Motor neuron (in vitro differentiated cells): ENCODE data around the gene CIDEB. TPM values are rescaled to one million over a fixed set of nuclear protein-coding genes. Genes with fewer than 3 reads are reported as not detected.
A peak's percentile ranks its signal among the peaks of the same experiment; 100 is the strongest.

Source experiments
- ATAC-seq, 8 experiments: fragments of 200-7000 bp; cut with Tn5 transposase; replicated peaks in 6 of 8; 2 replicates each; pipeline ENCODE4 v1.8.0; 2021; ENCODE audit warnings: mild to moderate bottlenecking in 8 of 8, moderate library complexity in 8 of 8
- H3K27ac ChIP-seq, 2 donors: fragments of 250-450 bp; sonication (Bioruptor Pico); 2 replicates each; pipeline ENCODE4 v1.9.0; 2021; ENCODE audit warnings: antibody characterized with exemption in 2 of 2, mild to moderate bottlenecking in 2 of 2, moderate library complexity in 1 of 2
- H3K4me1 ChIP-seq, 2 donors: fragments of 250-450 bp; sonication (Bioruptor Pico); replicated peaks in 1 of 2; 2 replicates each; pipeline ENCODE4 v1.6.1; 2021; ENCODE audit warnings: antibody characterized with exemption in 2 of 2, mild to moderate bottlenecking in 2 of 2, moderate library complexity in 1 of 2
- H3K4me3 ChIP-seq, 5 donors: fragments of 250-450 bp; sonication (Bioruptor Pico); 2 replicates each; pipeline ENCODE4 v1.9.0; 2021; ENCODE audit warnings: antibody characterized with exemption in 5 of 5, mild to moderate bottlenecking in 5 of 5, moderate library complexity in 4 of 5
- WGBS, 10 experiments: fragments of 450-650 bp; shearing (Covaris generic); methylation state at CpG; one replicate each; pipeline ENCODE4 v1.0.0; 2022; 5-methylcytosine and 5-hydroxymethylcytosine counted together
- in situ Hi-C, 9 experiments: fragments of 400-800 bp; cut with MboI; loops; one replicate each; pipeline ENCODE4 v1.15.0; 2021; ENCODE audit warnings: low sequenced_read_pairs in 9 of 9, low pct_unique_long_range_greater_than_20kb in 2 of 9; ENCODE audit not compliant: unreplicated experiment in 9 of 9
- total RNA-seq, 8 experiments: library from RNA; unstranded; fragments of 300-600 nt; gene quantifications; 2 replicates each; pipeline versions ENCODE4 v1.2.3 to v1.2.4, GENCODE V29; 2022

CIDEB gene
- total RNA-seq, 8 experiments from 2014 or later, result 0.32 to 1.6 (median 0.40) TPM; not detected in 5

DNA sequence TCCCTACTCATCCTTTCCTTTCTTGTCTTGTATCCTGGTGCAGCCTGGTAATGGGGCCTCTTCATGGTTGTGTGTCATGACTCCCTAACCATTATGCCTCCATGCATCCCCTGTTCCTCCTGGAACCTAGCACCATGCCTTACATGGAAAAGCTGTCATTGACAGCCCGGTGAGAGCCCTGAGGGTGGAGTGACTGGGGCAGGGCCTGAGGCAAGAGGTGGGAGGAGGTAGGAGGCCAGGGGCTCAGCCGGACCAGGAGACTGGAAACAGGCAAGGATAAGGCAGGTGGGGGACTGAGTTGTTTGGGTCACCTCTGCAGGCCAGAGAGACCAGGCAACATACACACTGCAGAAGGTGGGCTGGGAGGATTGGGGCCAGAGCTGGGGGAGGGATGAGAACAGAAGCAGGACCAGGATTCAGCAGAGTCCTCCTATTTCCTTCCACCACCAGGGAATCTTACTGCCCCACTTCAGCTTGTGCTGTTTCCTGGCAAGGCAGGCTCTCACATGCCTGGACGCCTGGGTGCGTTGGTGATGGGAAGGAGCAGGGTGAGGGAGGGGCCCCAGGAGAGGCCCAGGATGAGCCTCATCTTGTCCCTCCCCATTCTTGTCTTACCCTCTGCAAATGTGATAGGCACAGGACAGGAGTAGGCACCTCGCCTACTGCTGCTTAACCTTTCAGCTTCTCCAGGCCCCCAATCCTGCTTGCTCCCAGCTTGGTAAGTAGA lies 1.9 kb upstream of the CIDEB start, which contains the start of gene LTB4R2:
TSS of gene LTB4R2 (plus strand) at position 603 of the 727 bp plus-strand sequence. CDS start 525 bp downstream, outside the sequence.
- H3K4me3 ChIP-seq, result no peak within 1 kb of the TSS
- in situ Hi-C loops, result no loop called here
- ATAC-seq, result peak in 1 of 8 experiments; percentile 6
- H3K4me1 ChIP-seq, result peaks cover 0 to 3% of the 10 kb centered on the region in 2 donors
- WGBS, 10 experiments, result 40 to 100% (median 90%) methylated on average over 1 to 3 of the region's 5 CpGs; no CpG with 5 or more reads in 4 of the 10 experiments
- no peak within 1 kb of the TSS for H3K27ac ChIP-seq

GRCh38 chr14:24308342-24309124 lies 756 bp upstream of the CIDEB start:
- H3K4me1 ChIP-seq, result peaks cover 0 to 3% of the 10 kb centered on the region in 2 donors
- H3K27ac ChIP-seq, result no peak overlapping the region
- peak in 2 of 8 experiments; percentile 3 to 31 for ATAC-seq
- in situ Hi-C loops, result no loop called here
- no peak overlapping the region for H3K4me3 ChIP-seq
- 35 to 100% (median 87%) methylated on average over 1 to 5 of the region's 7 CpGs; no CpG with 5 or more reads in 2 of the 10 experiments for WGBS, 10 experiments

- WGBS, 10 experiments, result 0 to 100% (median 90%) methylated on average over 1 to 10 of the region's 11 CpGs; no CpG with 5 or more reads in 1 of the 10 experiments
- H3K4me1 ChIP-seq, result peaks cover 0 to 3% of the 10 kb centered on the region in 2 donors
- no peak overlapping the region for H3K27ac ChIP-seq
- no peak for ATAC-seq
- H3K4me3 ChIP-seq, result no peak overlapping the region
- in situ Hi-C loops, result no loop called here
Observed at GRCh38 chr14:24307156-24307574, 612 bp downstream of the CIDEB start.

- in situ Hi-C loops, result no loop called here
- WGBS, 10 experiments, result 90 to 100% (median 98%) methylated on average over 2 to 8 of the region's 11 CpGs; no CpG with 5 or more reads in 5 of the 10 experiments
- H3K4me1 ChIP-seq, result peaks cover 3 to 7% of the 10 kb centered on the region in 2 donors
Observed at GRCh38 chr14:24304019-24304387, 3.8 kb downstream of the CIDEB start.

GRCh38 chr14:24300326-24300980 lies 7.3 kb downstream of the CIDEB start:
- Histone ChIP-seq H3K4me3 (peak overlapping the region; percentile 67 to 95 (median 76)), H3K4me1 (peaks cover 6 to 10% of the 10 kb centered on the region in 2 donors), H3K27ac (no peak overlapping the region)
- no peak for ATAC-seq
- in situ Hi-C loops, result no loop called here
- WGBS, 10 experiments, result 26 to 86% (median 41%) methylated on average over 1 to 7 of the region's 16 CpGs; no CpG with 5 or more reads in 5 of the 10 experiments

More at GRCh38 chr14:24304019-24304387, 3.8 kb downstream of the CIDEB start:
- no peak for ATAC-seq
- Histone ChIP-seq H3K4me3 (no peak overlapping the region), H3K27ac (no peak overlapping the region)

DNA sequence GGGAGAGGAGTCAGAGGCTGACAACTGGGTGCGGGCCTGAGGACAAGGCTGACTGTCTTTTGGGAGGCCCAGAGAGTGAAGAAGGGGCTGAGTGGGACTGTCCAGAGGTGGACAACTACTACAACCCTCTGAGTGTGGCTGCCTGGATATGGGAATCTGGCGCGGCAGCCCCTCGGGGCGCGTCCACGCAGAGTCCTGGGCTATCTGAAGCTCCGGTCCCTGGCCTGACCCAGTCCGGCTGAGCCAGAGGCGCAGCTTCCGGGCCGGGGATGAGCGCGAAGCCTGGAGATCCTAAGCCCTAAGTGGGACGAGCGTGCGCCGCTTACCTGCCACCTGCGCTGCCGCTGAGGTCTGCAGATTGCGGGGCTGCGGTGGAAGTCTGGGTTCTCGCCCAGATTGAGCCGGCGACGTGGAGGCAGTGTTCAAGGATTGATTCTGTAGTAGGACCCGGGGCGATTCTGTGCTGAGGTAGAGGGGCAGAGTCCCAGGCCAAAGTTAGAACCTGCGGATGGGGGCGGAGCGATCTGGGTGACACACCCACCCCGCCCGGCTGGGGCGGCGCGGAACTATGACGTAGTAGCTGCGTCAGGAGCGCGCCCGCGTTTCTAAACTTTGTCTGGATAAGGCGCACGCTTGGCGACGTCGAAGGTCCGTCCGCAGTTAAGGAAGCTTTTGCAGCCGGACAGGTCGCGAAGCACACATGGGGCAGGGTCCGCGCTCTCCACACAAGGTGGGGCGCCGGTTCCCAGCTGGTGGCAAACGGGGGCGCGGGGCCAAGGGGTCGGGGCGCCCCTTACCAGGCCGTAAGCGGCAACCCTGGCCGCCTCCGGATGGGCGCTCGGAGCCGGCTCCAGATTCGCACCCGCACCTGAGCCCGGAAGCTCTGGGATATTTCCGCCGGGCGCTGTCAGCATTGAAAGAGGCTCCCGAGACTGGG lies 8.3 kb downstream of the CIDEB start, which contains the start of the genes DHRS1 and NOP9:
TSS of gene DHRS1 (minus strand) at position 526 of the 937 bp plus-strand sequence. CDS start 674 bp downstream, outside the sequence.
TSS of gene NOP9 (plus strand) at position 596 of the 937 bp plus-strand sequence. CDS start at position 701, 105 bp downstream.
- Histone ChIP-seq H3K4me3 (peak within 1 kb of the TSS; percentile 67 to 95 (median 76)), H3K27ac (peak within 1 kb of the TSS; percentile 31 to 65), H3K4me1 (peaks cover 6 to 10% of the 10 kb centered on the region in 2 donors)
- peak; percentile 70 to 86 (median 79) for ATAC-seq
- WGBS, 10 experiments, result 0 to 3% (median 1%) methylated on average over 2 to 25 of the region's 75 CpGs; no CpG with 5 or more reads in 4 of the 10 experiments
- in situ Hi-C loops, result loop anchor here in 1 of 9 experiments (10.0 kb wide), 1 partner anchor 55 kb away; the partner anchor contains the start of gene TINF2

DNA sequence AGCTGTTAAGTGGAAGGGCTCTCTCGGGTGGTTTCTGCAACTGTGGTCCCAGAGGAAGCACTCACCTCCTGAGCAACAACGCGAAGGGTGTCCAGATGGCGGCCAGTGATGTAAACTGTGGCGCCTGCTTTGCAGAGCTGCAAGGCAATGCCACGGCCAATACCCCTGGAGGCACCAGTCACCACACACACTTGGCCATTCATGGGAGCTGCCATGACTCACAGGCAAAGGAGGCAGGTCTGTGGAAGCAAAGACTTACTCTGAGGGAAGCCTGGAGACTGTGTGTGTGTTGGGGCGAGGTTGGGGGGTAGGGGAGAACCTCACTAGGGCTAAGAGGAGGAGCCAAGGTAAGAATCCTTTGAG lies 8.9 kb downstream of the CIDEB start:
- peak; percentile 23 to 47 (median 27) for ATAC-seq
- H3K4me1 ChIP-seq, result peaks cover 6 to 10% of the 10 kb centered on the region in 2 donors
- peak overlapping the region; percentile 67 to 95 (median 76) for H3K4me3 ChIP-seq
- 0 to 90% (median 56%) methylated on average over 1 to 7 of the region's 7 CpGs; no CpG with 5 or more reads in 4 of the 10 experiments for WGBS, 10 experiments
- in situ Hi-C loops, result loop anchor here in 1 of 9 experiments (10.0 kb wide), 1 partner anchor 54 kb away; the partner anchor contains the start of gene TINF2
- H3K27ac ChIP-seq, result no peak overlapping the region

DNA sequence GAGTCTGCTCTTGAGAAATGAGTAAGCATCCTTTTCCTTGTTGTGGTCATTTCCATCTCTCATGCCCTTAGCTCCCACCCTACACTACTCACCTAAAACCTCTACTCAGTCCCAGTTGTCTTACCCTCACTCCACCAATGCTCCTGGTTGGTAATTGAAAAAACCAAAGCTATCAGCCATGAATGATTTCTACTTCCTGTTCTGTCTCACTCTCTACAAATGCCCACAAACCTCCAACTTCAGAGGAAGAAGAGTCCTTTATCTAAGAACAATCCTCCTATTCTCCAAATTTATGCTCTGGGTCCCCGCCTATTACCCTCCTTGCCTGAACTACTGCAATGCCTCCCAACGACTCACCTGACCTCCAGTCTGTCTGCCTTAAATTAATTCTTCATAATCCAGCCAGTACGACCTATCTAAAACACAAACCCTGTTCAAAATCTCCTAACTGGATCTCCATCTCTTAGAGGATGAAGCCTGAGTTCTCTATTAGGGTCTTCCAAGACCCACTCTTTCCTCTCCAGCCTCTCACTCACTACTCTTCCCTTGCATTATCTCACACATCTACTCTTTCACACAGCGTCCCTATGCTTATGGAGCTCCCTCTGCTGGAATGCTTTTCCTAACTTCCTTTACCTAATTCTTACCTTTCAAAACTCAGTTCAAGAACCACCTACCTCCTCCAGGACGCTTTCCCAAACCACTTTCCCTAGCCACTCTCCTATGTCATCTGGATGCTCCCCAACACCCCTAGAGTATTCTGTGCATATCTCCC lies 10.4 kb downstream of the CIDEB start:
- Histone ChIP-seq H3K4me1 (peaks cover 6 to 10% of the 10 kb centered on the region in 2 donors), H3K4me3 (no peak overlapping the region), H3K27ac (no peak overlapping the region)
- in situ Hi-C loops, result loop anchor here in 1 of 9 experiments (10.0 kb wide), 1 partner anchor 53 kb away; the partner anchor contains the start of gene TINF2
- peak in 3 of 8 experiments; percentile 1 to 2 (median 1) for ATAC-seq
- WGBS, 10 experiments, result 24 to 68% (median 42%) methylated on average over 1 to 5 of the region's 5 CpGs; no CpG with 5 or more reads in 1 of the 10 experiments

- in situ Hi-C loops, result loop anchor here in 1 of 9 experiments (10.0 kb wide), 1 partner anchor 52 kb away; the partner anchor contains the start of gene TINF2
- ATAC-seq, result peak; percentile 42 to 82 (median 74)
- Histone ChIP-seq H3K27ac (no peak overlapping the region), H3K4me3 (no peak overlapping the region), H3K4me1 (peaks cover 6 to 10% of the 10 kb centered on the region in 2 donors)
- WGBS, 10 experiments, result 17 to 80% (median 58%) methylated on average over 1 to 12 of the region's 12 CpGs; no CpG with 5 or more reads in 2 of the 10 experiments
Observed at GRCh38 chr14:24296341-24297157, 11.2 kb downstream of the CIDEB start.

- WGBS, 10 experiments, result 87 to 100% (median 100%) methylated on average over 1 to 2 of the region's 2 CpGs; no CpG with 5 or more reads in 1 of the 10 experiments
- ATAC-seq, result no peak
- in situ Hi-C loops, result loop anchor here in 1 of 9 experiments (10.0 kb wide), 1 partner anchor 49 kb away; the partner anchor contains the start of gene TINF2
- Histone ChIP-seq H3K4me3 (no peak overlapping the region), H3K4me1 (peaks cover 3 to 6% of the 10 kb centered on the region in 2 donors), H3K27ac (no peak overlapping the region)
Observed at GRCh38 chr14:24293525-24293924, 14.3 kb downstream of the CIDEB start.
